ENCODE measurements around the gene NTM. TPM values are rescaled to one million over a fixed set of nuclear protein-coding genes. Genes with fewer than 3 reads are reported as not detected.

Gene NTM
- total RNA-seq, 1 donor from 2014 or later, result 92.1 TPM

DNA sequence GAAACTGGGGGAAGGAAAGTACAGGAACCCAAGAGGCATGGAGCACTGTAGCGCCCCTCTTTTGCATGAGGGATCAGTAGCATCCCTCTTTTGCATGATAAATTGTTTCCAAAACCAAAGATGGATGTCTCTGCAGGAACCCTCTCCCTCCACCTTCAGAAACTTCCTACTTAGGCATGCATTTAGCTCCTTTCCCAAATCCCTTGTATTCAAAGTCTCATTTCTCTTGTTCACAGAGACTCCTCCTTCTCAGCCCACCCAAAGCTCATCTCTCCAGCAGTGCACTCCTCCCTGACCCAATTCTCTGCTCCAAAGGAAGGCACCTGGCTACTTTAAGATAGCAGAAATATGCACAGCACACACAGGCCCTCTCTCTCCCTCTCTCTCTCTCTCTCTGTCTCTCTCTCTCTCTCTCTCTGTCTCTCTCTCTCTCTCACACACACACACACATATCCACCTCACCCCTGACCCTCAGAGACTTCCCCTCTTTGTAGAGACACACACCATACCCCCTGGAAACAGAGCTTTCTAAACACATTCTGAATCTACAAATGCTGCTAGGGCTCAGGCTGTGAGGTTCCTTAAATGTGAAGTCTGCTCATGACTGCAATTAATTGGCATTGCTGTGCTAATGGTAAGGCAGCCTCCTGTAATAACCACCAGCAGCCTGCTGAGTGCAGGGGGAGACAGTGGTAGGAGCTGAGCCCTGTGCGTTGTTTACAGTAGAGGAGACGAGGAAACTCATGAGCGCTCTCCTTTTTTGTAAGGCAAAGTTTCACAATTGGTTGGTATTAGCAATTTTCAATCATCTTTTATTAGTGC lies 519.6 kb downstream of the NTM start:
- DNase-seq (ENCODE audit: low spot score), result no peak
- no peak overlapping the region for H3K27ac Mint-ChIP-seq (ENCODE audit: unreplicated experiment)
- no peaks in the 10 kb centered on the region for H3K36me3 Mint-ChIP-seq (ENCODE audit: low read depth)
- TF ChIP-seq, protein P1, sequence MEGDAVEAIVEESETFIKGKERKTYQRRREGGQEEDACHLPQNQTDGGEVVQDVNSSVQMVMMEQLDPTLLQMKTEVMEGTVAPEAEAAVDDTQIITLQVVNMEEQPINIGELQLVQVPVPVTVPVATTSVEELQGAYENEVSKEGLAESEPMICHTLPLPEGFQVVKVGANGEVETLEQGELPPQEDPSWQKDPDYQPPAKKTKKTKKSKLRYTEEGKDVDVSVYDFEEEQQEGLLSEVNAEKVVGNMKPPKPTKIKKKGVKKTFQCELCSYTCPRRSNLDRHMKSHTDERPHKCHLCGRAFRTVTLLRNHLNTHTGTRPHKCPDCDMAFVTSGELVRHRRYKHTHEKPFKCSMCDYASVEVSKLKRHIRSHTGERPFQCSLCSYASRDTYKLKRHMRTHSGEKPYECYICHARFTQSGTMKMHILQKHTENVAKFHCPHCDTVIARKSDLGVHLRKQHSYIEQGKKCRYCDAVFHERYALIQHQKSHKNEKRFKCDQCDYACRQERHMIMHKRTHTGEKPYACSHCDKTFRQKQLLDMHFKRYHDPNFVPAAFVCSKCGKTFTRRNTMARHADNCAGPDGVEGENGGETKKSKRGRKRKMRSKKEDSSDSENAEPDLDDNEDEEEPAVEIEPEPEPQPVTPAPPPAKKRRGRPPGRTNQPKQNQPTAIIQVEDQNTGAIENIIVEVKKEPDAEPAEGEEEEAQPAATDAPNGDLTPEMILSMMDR (IDR thresholded peaks at IDR 0.05), result peak; percentile 18
- H3K4me1 Mint-ChIP-seq (ENCODE audit: low read depth), result peaks cover 19% of the 10 kb centered on the region
- no peaks in the 10 kb centered on the region for H3K9me3 Mint-ChIP-seq (ENCODE audit: low read depth)
- no peak overlapping the region for H3K4me3 Mint-ChIP-seq (ENCODE audit: unreplicated experiment)
- H3K27me3 Mint-ChIP-seq (ENCODE audit: low read depth), result no peaks in the 10 kb centered on the region

- Mint-ChIP-seq H3K9me3 (ENCODE audit: low read depth) (no peaks in the 10 kb centered on the region), H3K27ac (ENCODE audit: unreplicated experiment) (no peak overlapping the region), H3K4me3 (ENCODE audit: unreplicated experiment) (no peak overlapping the region), H3K27me3 (ENCODE audit: low read depth) (no peaks in the 10 kb centered on the region), H3K36me3 (ENCODE audit: low read depth) (no peaks in the 10 kb centered on the region), H3K4me1 (ENCODE audit: low read depth) (peaks cover 39% of the 10 kb centered on the region)
- DNase-seq (ENCODE audit: low spot score), result no peak
- TF ChIP-seq, protein P1 (IDR thresholded peaks at IDR 0.05), result no peak
Measured at GRCh38 chr11:131893103-131893890, 522.9 kb downstream of the NTM start.

DNA sequence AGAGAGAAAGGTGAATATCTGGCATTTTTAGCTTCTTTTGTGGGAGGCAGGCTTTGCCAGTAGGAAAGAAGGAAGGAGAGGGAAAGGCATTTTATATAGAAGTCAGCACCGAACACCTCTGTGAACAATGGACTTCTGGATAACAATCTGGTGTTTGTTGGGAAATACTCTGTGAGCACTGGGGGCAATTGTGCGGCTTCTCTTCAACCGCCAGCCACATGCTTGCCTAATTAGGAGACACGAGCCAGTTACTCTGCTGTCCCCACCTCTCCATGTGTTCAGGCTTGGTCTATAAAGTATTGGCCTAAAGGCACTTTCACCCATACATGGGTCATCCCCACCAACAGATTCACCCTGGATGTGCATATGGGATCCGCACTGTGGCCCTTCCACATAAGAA lies 523.6 kb downstream of the NTM start:
- H3K36me3 Mint-ChIP-seq (ENCODE audit: low read depth), result no peaks in the 10 kb centered on the region
- peaks cover 46% of the 10 kb centered on the region for H3K4me1 Mint-ChIP-seq (ENCODE audit: low read depth)
- no peak for DNase-seq (ENCODE audit: low spot score)
- H3K27ac Mint-ChIP-seq (ENCODE audit: unreplicated experiment), result no peak overlapping the region
- TF ChIP-seq, protein P1 (IDR thresholded peaks at IDR 0.05), result no peak
- no peaks in the 10 kb centered on the region for H3K27me3 Mint-ChIP-seq (ENCODE audit: low read depth)
- no peak overlapping the region for H3K4me3 Mint-ChIP-seq (ENCODE audit: unreplicated experiment)
- H3K9me3 Mint-ChIP-seq (ENCODE audit: low read depth), result no peaks in the 10 kb centered on the region

- DNase-seq (ENCODE audit: low spot score), result no peak
- Mint-ChIP-seq H3K9me3 (ENCODE audit: low read depth) (no peaks in the 10 kb centered on the region), H3K27ac (ENCODE audit: unreplicated experiment) (peak overlapping the region; percentile 49), H3K4me1 (ENCODE audit: low read depth) (peaks cover 51% of the 10 kb centered on the region), H3K27me3 (ENCODE audit: low read depth) (no peaks in the 10 kb centered on the region), H3K4me3 (ENCODE audit: unreplicated experiment) (no peak overlapping the region), H3K36me3 (ENCODE audit: low read depth) (no peaks in the 10 kb centered on the region)
- TF ChIP-seq, protein P1 (IDR thresholded peaks at IDR 0.05), result no peak
Measured at GRCh38 chr11:131894615-131895544, 524.5 kb downstream of the NTM start.
